ENCODE results near the gene ACTN3.

Gene ACTN3

GRCh38 chr11:66545701-66546367 is 869 bp upstream of the ACTN3 start, which contains the start of gene ZDHHC24:
ZDHHC24 (minus strand) TSS chr11:66546048; CDS start chr11:66546003, 45 bp downstream.
- DNase-seq, result peak; percentile 93

DNA sequence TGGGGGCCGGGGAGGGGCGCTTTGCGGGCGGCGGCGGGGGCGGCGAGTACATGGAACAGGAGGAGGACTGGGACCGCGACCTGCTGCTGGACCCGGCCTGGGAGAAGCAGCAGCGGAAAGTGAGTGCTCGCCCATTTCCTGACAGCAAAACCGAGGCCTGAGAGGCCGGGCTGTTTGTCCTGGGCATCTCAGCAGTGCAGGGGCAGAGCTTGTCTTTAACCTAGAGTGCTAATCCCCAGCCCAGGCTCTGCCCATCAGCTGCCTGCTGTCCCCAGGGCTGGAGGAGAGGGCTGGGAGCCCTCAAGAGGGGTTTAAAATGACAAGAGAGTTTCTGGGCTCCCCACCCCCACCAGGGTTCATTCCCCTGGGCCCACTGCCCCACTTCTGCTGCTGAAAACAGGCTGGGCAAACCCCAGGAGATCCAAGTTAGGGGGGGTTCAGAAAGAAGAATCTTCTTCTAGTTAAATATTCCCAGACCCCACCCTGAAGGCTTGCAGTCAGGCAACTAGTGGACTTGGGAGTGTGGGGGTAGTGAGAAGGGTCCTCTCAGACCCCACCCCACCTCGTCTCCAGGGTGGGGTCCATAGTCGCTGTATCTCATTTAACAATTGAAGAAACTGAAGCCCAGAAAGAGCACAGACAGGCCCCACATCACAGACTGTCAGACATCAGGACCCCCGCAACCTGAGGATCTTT is 411 bp downstream of the ACTN3 start:
- DNase-seq, result no peak

DNA sequence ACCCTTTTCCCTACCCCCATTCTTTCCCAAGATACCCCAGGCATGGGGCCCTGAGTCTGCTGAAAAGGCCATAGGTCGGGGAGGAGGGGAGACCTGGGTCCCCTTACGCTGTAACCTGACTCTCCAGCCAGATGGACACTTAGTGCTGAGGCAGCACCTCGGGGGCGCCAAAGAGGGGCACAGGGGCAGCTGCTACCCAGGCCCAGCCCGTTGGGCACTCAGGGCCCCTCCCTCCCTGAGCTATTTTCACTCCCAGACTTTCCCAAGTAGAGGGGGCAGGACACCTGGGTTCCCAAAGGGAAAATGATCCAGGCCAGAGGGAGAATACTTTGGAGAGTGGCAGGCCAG is 933 bp downstream of the ACTN3 start:
- DNase-seq, result no peak

GRCh38 chr11:66548041-66548440 is 1.3 kb downstream of the ACTN3 start:
- DNase-seq, result no peak

GRCh38 chr11:66548774-66549630 is 2.3 kb downstream of the ACTN3 start:
- no peak for DNase-seq

- no peak for DNase-seq
These were observed 3.0 kb downstream of the ACTN3 start for GRCh38 chr11:66549696-66550095.

DNA sequence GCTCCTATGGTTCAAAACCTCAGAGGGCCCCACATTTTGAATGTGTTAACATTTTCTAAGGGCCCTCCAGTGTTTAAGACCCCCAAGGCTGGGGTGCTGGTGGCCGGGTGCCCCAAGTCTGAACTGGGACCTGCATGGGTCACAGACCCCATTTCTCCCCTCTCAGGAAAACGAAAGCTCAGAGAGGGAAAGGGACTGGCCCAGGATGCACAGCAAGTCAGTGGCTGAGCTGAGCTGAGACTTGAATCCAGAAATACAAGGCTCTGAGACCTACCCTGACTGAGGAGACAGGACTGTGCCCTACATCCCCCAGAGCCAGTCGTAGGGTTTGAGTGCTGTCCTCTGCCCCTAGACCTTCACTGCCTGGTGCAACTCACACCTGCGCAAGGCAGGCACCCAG is 4.2 kb downstream of the ACTN3 start:
- no peak for DNase-seq

DNA sequence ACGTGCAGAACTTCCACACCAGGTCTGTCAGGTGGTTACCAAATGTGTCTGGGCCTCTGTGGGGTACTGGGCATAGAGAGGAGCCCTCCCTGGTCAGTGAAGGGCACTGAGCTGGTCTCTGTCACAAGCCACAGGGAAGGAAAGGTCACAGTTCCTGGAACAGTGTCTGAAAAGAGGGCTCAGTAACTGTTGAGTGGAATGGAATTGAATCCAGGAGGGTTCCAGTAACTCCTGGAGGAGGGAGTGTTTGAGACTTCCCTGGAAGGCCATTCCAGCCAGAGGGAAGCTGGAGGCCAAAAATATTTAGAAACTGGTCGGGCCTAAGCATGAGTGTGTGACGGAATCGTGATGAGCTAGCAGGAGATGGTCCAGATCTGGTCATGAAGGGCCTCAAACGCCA is 7.9 kb downstream of the ACTN3 start:
- DNase-seq, result no peak

DNA sequence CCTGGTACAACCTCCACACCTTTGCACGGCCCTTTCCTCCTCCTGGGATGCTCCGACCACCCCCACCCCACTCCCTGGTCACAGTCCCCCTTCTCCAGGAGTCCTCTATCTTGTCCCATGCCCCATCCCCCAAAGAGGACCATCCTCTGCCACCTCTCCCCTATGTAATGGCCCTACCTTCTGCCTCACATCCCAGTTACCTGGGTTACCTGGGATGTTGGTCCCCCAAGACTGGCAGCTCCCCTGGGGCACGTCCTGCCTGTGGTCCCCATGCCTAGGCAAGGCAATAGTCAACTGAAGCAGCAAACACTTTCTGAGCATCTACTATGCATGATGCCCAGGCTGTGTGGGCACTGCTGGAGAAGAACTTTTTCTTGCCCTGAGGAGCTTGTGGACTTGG is 8.7 kb downstream of the ACTN3 start:
- DNase-seq, result no peak

- no peak for DNase-seq
These were observed 9.4 kb downstream of the ACTN3 start for GRCh38 chr11:66556086-66556485.

DNA sequence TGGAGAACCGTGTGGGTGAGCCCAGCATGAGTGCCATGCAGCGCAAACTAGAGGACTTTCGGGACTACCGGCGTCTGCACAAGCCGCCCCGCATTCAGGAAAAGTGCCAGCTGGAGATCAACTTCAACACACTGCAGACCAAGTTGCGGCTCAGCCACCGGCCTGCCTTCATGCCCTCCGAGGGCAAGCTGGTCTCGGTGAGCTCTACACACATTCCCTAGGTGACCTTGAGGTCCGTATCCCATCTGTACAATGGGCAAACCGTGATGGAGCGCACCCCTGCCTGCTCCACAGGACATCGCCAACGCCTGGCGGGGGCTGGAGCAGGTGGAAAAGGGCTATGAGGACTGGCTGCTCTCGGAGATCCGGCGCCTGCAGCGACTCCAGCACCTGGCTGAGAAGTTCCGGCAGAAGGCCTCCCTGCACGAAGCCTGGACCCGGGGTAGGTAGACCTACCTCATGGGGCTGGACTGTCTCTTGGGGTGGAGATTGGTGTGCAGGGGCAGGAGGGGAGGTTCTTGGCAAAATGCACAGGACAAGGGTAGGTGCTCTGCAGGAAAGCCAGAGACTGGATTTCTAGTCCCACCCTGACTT is 11.1 kb downstream of the ACTN3 start:
- DNase-seq, result no peak

DNA sequence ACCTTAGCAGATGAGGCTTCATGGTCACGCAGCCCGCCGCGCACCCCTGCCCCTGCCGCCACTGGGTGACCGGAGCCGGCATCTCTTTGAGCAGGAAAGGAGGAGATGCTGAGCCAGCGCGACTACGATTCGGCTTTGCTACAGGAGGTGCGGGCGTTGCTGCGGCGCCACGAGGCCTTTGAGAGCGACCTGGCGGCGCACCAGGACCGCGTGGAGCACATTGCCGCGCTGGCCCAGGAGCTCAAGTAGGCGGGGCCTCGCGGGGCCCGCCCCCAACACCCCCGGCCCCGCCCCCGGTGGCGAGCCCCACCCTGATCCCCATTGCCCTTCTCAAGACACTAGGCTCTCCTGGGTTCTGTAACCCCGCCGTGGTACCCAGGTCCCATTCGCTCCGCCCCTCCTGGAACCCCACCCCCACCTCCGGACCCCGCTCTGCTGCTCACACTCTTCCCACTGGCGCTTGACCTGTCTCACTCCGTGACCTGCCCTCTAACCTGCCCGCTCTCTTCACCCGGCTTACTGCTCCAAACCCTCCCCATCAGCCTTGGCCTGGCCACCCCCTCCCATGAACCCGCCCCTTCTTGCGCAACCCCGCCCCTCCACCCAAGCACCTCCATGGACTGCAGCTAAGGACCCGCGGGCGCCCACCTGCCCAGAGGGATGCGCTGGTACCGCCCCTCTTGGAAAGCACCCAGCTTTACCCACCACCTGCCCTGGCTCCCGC is 12.6 kb downstream of the ACTN3 start:
- no peak for DNase-seq

GRCh38 chr11:66559866-66560676 is 13.4 kb downstream of the ACTN3 start:
- no peak for DNase-seq

DNA sequence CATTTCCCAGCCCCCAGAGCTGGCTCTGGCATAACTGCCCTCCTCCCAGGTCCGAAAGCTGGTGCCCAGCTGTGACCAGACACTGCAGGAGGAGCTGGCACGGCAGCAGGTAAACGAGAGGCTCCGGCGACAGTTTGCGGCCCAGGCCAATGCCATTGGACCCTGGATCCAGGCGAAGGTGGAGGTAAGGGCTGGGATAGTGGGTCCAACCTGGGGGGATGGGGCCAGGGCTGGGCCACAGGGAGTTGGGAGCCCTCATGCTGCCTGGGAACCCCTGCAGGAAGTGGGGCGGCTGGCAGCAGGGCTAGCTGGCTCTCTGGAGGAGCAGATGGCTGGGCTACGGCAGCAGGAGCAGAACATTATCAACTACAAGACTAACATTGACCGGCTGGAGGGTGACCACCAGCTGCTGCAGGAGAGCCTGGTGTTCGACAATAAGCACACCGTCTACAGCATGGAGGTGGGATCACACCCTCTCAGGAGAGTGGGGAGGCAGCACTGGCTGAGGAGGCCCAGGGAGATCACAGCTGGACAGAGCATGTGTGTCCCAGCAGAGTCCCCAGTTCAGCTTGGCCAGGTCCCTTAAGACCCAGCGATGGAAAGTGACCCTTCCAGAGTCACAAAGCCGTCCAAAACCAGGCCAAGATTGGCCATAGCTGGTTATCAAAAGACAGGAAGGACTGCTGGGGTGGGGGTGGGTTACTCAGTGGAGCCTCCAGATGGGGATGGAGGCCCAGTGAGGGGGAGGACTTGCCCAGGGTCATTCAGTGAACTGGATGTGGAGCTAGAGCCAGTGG is 14.7 kb downstream of the ACTN3 start:
- DNase-seq, result no peak

GRCh38 chr11:66561975-66562248 is 15.2 kb downstream of the ACTN3 start:
- DNase-seq, result no peak

GRCh38 chr11:66562275-66562674 is 15.6 kb downstream of the ACTN3 start:
- no peak for DNase-seq

DNA sequence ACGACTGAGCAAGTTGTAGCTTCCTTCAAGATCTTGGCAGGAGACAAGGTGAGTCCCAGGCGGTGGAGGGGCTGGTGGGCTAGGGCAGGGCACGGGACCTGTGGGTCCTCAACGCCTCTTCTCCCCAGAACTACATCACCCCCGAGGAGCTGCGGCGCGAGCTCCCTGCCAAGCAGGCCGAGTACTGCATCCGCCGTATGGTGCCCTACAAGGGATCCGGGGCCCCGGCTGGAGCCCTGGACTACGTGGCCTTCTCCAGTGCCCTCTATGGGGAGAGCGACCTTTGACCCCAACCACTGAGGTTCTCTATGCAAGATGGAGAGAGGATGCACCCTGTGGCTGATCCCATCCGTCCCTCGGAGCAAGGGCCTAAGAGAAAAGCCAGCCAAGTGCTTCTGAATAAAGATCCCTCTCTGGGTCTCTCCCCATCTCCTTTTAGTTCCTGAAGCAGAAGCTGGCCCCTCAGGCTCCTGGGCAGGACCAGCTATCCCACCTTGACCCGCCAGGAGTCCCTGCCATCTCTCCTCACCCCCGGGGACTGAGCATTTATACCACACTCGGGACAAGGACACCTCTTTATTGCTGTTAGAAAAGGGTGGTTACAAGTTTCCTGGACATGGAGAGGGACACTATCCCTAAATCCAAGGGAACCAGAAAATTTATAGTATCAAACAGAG is 16.3 kb downstream of the ACTN3 start:
- no peak for DNase-seq

- no peak for DNase-seq
These were observed 17.1 kb downstream of the ACTN3 start for GRCh38 chr11:66563832-66564231.

GRCh38 chr11:66564538-66564937 is 17.8 kb downstream of the ACTN3 start:
- DNase-seq, result no peak

DNA sequence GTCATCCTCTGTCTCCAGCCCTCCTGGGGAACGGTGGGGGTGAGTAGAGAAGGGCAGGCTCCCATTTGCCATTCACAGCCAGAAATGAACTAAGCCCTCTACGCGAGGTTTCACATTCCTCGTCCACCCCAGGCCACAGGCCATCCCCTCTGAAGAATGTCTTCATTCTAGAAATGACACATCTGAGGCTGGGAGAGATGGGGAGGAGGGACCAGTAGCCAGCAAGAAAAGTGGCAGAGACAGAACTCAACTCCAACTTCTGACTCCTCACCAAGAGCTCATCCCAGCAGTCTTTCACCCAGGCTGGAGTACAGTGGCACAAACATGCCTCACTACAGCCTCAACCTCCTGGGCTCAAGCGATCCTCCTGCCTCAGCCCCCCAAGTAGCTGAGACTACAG is 18.3 kb downstream of the ACTN3 start:
- no peak for DNase-seq

DNA sequence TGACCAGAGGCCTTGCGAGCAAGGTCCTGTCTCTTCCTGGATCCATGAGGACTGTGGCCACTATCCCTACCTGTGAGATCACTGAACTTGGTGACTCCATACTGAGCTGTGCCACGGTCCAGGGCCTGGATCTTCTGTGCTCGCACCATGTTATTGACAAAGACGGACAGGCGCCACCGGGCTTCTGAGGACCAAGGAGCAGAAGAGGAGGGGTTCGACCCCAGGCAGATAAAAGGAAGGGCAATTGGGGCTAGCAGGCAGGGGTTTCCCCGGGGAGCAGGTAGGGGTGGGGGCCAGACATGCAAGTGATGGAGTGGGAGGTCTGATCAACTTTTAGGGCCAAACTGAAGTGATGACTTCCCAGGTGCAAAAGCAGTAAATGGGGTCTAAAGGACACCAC is 19.5 kb downstream of the ACTN3 start:
- no peak for DNase-seq
